MG63 (cell line): ENCODE results near the gene TRIM63. TPM values are rescaled to one million over a fixed set of nuclear protein-coding genes. Genes with fewer than 3 reads are reported as not detected.

Experiments
- DNase-seq: peaks from one replicate; pipeline ENCODE4 v3.0.0-alpha.2; 2020
- H3K27me3 ChIP-seq: fragments of 250-450 bp; sonication (Bioruptor Pico); 2 replicates; pipeline ENCODE4 v1.5.1; 2020; ENCODE audit warnings: mild to moderate bottlenecking, moderate library complexity
- H3K36me3 ChIP-seq: fragments of 250-450 bp; sonication (Bioruptor Pico); 2 replicates; pipeline ENCODE4 v1.5.1; 2020; ENCODE audit warnings: mild to moderate bottlenecking, moderate library complexity
- H3K4me3 ChIP-seq: fragments of 250-450 bp; sonication (Bioruptor Pico); 2 replicates; pipeline ENCODE4 v1.5.1; 2020; ENCODE audit warnings: mild to moderate bottlenecking, moderate library complexity
- H3K9me3 ChIP-seq: fragments of 250-450 bp; sonication (Bioruptor Pico); 2 replicates; pipeline ENCODE4 v1.5.1; 2020; ENCODE audit warnings: mild to moderate bottlenecking, moderate library complexity
- total RNA-seq: library from RNA; depleted of rRNA; stranded (reverse); fragments of >200 nt; shearing (Covaris generic); gene quantifications from 2 replicates; pipeline ENCODE4 v1.2.3, GENCODE V29; 2014; ENCODE audit warnings: low replicate concordance

TRIM63 gene
- total RNA-seq, 1 experiment from 2014 or later, result not detected

- H3K4me3 ChIP-seq, result no peak overlapping the region
- no peak for DNase-seq
- H3K36me3 ChIP-seq, result no peaks in the 10 kb centered on the region
- no peaks in the 10 kb centered on the region for H3K9me3 ChIP-seq
- H3K27me3 ChIP-seq, result no peaks in the 10 kb centered on the region
Measured at GRCh38 chr1:26031611-26032220, 35.7 kb downstream of the TRIM63 start.

DNA sequence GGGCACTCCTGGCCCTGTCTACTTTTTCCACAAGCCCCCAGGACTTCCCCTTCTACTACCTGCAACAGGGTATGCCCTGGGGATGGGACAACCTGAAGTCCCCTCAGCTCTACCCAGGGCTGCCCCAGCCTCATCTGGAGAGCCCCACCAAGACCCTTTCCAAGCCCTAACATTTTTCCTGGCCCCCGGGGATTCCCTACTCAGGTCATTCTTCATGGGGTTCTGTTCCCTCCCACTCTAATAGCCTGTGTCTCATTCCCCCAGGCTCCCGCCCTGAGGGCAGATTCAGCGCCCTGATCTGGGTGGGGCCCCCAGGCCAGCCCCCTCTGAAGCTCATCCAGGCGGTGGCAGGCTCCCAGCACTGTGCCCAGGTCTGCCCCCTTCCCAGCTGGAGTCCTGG lies 36.2 kb downstream of the TRIM63 start:
- no peak for DNase-seq
- H3K4me3 ChIP-seq, result no peak overlapping the region
- no peaks in the 10 kb centered on the region for H3K9me3 ChIP-seq
- H3K27me3 ChIP-seq, result no peaks in the 10 kb centered on the region
- no peaks in the 10 kb centered on the region for H3K36me3 ChIP-seq

DNA sequence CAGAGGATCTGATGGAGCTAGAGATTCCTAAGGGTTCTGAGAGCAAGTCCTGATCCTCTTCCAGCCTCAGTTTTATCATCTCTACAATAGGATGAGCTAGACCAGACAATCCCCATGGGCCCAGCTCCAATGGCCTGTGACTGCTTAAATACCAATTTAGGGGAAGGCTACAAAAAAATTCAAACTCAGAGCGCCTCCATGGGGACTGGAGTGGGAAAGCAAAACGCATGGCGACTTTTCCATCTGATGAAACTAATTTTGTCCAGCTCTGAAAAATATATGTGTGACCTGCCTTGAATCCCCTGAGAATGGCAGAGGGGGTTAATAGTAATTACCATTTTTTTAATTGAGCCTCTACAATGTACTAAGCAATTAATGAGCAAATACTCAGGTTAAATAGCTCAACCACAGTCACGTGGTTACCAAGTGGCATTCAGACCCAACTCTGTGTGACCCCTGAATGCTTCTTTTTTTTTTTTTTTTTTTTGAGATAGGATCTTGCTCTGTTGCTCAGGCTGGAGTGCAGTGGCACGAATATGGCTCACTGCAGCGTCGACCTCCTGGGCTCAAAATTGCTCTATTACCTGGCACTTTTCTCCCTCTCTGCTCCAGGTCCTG lies 37.5 kb downstream of the TRIM63 start:
- H3K36me3 ChIP-seq, result no peaks in the 10 kb centered on the region
- no peaks in the 10 kb centered on the region for H3K9me3 ChIP-seq
- H3K27me3 ChIP-seq, result no peaks in the 10 kb centered on the region
- no peak for DNase-seq
- no peak overlapping the region for H3K4me3 ChIP-seq

- Histone ChIP-seq H3K4me3 (no peak overlapping the region), H3K9me3 (no peaks in the 10 kb centered on the region), H3K36me3 (no peaks in the 10 kb centered on the region), H3K27me3 (no peaks in the 10 kb centered on the region)
- no peak for DNase-seq
Measured at GRCh38 chr1:26029054-26029863, 38.2 kb downstream of the TRIM63 start.

GRCh38 chr1:26028490-26028980 lies 38.9 kb downstream of the TRIM63 start:
- no peak for DNase-seq
- Histone ChIP-seq H3K27me3 (no peaks in the 10 kb centered on the region), H3K4me3 (no peak overlapping the region), H3K9me3 (no peaks in the 10 kb centered on the region), H3K36me3 (no peaks in the 10 kb centered on the region)

GRCh38 chr1:26027716-26028489 lies 39.5 kb downstream of the TRIM63 start:
- H3K27me3 ChIP-seq, result no peaks in the 10 kb centered on the region
- no peaks in the 10 kb centered on the region for H3K36me3 ChIP-seq
- H3K9me3 ChIP-seq, result no peaks in the 10 kb centered on the region
- DNase-seq, result no peak
- H3K4me3 ChIP-seq, result no peak overlapping the region

DNA sequence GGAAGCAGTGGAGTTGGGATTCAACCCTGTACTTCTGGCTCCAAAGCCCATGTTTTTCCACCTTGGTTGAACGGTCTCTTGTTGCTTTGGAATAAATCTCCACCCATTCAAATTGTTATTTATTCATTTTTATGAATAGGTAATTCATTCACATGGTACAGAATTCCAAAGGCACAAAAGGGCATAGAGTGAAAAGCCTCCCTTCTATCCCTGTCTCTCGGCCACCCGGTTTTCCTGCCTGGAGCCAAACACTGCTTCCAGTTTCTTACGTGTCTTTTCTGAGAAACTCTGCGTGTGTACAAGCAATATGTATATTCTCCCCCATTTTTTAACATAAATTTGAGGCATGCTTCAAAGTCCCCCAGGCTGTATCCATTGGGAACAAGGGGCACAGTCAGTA lies 41.9 kb downstream of the TRIM63 start:
- no peak for DNase-seq
- no peaks in the 10 kb centered on the region for H3K9me3 ChIP-seq
- H3K27me3 ChIP-seq, result no peaks in the 10 kb centered on the region
- no peaks in the 10 kb centered on the region for H3K36me3 ChIP-seq
- no peak overlapping the region for H3K4me3 ChIP-seq

GRCh38 chr1:26025060-26025459 lies 42.4 kb downstream of the TRIM63 start:
- H3K36me3 ChIP-seq, result no peaks in the 10 kb centered on the region
- H3K27me3 ChIP-seq, result no peaks in the 10 kb centered on the region
- no peak for DNase-seq
- no peak overlapping the region for H3K4me3 ChIP-seq
- H3K9me3 ChIP-seq, result no peaks in the 10 kb centered on the region

GRCh38 chr1:26023826-26024225 lies 43.6 kb downstream of the TRIM63 start:
- Histone ChIP-seq H3K9me3 (no peaks in the 10 kb centered on the region), H3K4me3 (no peak overlapping the region), H3K36me3 (no peaks in the 10 kb centered on the region), H3K27me3 (no peaks in the 10 kb centered on the region)
- DNase-seq, result no peak

- H3K4me3 ChIP-seq, result no peak overlapping the region
- H3K27me3 ChIP-seq, result no peaks in the 10 kb centered on the region
- DNase-seq, result no peak
- no peaks in the 10 kb centered on the region for H3K36me3 ChIP-seq
- no peaks in the 10 kb centered on the region for H3K9me3 ChIP-seq
Measured at GRCh38 chr1:26023009-26023408, 44.4 kb downstream of the TRIM63 start.

DNA sequence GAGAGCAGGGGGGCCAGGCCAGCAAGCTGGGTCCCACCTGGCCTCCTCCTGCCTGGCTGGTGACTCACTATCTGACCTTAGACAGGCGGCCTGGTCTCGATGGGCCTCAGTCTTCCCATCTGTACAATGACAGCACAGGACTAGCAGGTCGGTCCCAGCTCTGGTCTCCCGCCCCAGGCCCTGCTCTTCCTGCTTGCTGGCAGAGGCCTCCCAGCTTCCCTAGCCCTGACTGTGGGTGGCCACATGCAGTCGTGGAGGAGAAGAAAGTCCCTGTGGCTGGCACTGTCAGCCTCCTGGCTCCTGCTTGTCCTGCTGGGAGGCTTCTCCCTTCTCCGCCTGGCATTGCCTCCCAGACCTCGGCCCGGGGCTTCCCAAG lies 45.0 kb downstream of the TRIM63 start:
- Histone ChIP-seq H3K27me3 (no peaks in the 10 kb centered on the region), H3K4me3 (no peak overlapping the region), H3K9me3 (no peaks in the 10 kb centered on the region), H3K36me3 (no peaks in the 10 kb centered on the region)
- DNase-seq, result no peak

DNA sequence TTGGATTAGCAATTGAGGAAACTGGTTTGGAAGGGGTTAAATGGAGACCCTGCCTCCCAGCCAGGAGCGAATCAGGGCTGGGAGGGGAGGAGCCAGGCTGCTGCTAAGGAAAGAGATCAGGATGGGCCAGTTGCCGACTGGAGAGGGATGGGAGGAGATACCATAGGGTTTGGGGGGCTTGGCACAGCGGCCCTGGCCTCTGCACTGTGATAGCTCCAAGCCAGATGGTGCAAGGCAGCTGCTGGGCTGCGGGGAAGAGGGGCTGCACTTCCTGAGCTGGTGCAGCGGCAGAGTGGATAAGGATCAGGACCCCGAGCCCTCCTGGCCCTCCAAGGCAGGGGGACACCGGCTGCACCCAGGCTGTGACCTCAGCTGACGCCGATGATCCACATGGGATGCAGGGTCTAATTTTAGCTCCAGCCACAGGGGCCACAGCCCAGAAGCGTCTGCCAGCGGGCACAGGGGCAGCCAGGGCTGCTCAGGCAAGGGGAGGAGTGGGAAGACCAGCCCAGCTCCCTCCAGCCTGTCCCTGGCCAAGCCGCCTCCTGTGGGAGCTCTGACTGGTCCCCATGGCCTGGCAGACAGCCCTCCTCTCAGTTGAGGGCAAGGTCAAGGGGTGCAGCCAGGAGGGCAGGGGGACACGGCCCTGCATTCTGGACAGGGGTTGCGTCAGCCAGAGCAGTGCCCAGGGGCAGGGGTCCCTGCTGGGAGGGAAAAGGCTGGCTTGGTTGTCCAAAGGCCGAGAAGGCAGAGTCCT lies 45.6 kb downstream of the TRIM63 start, which contains the start of gene EXTL1:
TSS of gene EXTL1 (plus strand) at position 129 of the 757 bp plus-strand sequence. CDS start 872 bp downstream, outside the sequence.
- Histone ChIP-seq H3K9me3 (no peaks in the 10 kb centered on the region), H3K4me3 (no peak within 1 kb of the TSS), H3K36me3 (no peaks in the 10 kb centered on the region), H3K27me3 (no peaks in the 10 kb centered on the region)
- no peak for DNase-seq

DNA sequence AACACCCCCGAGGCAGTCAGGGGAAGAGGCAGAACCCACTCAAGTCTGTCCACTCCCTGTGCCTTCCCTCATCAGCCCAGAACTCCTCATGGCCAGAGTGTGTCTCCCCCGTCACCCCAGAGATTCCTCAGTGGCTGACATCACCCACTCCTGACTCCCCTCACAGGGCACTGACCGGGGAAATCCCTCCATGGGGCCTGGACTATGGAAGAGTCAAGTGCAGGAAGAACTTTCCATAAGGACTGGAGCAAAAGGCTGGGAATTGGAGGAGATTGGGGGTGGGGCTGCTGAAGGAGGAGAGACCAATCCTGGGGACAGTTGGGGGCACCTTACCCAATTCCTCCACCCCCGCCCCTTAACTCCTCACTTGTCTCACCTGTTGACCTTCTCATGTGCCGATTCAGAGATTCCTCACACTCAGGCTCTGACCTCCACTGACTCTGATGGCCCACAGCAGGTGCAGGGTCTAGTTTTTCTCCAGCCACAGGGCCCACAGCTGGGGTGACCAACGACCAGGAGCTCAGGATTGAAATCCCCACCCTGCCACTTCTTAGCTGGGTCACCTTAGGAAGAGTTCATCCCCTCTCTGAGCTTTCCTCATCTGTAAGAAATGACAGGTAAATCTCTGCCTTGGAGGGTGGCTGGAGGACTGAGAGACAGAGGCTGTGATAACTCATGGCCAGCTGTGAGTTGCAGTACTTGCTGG lies 46.3 kb downstream of the TRIM63 start:
- Histone ChIP-seq H3K9me3 (no peaks in the 10 kb centered on the region), H3K36me3 (no peaks in the 10 kb centered on the region), H3K27me3 (no peaks in the 10 kb centered on the region), H3K4me3 (no peak overlapping the region)
- no peak for DNase-seq

DNA sequence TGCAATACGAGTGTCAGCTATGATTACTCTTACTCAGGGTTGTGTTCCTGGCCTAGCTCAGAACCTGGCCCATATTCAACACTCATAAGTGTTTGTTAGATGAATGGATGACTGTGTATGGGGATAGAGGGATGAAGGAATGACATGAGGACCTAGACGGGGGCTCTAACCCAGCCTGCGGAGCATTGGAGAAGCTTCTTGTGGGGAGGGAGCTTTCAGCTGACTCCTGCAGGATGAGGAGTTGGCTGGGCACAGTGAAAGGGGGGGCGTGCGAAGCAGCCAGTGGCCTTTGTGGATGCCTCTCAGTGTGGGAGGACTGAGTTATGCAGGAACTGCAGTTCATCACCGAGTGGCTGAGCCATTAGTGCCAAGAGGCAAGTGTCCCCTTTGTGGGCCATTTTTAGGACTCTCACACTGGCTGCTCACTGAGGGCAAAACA lies 47.1 kb downstream of the TRIM63 start:
- no peak overlapping the region for H3K4me3 ChIP-seq
- H3K36me3 ChIP-seq, result no peaks in the 10 kb centered on the region
- no peaks in the 10 kb centered on the region for H3K9me3 ChIP-seq
- H3K27me3 ChIP-seq, result no peaks in the 10 kb centered on the region
- DNase-seq, result no peak

DNA sequence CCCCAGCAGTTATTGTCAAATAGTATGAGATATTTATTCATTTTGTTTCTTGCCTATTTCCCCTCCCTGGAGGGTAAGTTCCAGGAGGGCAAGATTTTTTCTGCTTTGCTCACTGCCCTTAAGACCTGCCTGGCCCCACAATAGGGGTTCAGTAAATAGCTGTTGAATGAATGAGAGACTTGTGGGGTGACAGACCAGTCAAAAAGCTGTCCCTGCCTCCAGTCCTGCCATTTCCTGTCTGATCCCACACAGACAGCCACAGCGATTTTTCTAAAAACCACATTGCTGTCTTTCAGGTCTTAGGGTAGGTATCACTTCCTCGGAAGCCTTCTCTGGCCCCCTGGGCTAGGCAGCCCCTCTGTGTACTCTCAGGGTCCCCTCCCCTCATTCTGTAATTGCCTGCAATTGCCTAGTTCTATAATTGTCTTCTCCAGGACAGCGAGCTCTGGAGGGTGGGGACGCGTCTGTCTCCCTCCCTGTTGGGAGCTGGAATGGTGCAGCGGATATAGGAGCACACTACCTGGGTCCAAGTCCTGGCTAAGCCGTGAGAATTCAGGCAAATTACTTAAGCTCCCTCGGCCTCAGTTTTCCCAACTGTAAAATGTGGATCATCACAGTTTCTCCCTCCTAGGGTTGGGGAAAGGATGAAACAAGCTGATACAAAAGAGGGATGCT lies 47.7 kb downstream of the TRIM63 start:
- Histone ChIP-seq H3K27me3 (no peaks in the 10 kb centered on the region), H3K36me3 (no peaks in the 10 kb centered on the region), H3K9me3 (no peaks in the 10 kb centered on the region), H3K4me3 (no peak overlapping the region)
- no peak for DNase-seq
